H7 (cell line): ENCODE measurements around the gene CRYZ. TPM values are rescaled to one million over a fixed set of nuclear protein-coding genes. Genes with fewer than 3 reads are reported as not detected.

Experiments
- DNase-seq: peaks from one replicate; pipeline ENCODE4 v3.0.0; 2012
- H3K27me3 ChIP-seq: 2 replicates; pipeline ENCODE4 v1.6.0; 2011; ENCODE audit warnings: mild to moderate bottlenecking, low read length; ENCODE audit not compliant: control insufficient read depth, insufficient read depth
- H3K36me3 ChIP-seq: replicated peaks from 2 replicates; pipeline ENCODE4 v1.5.1; 2011; ENCODE audit warnings: low read length; ENCODE audit not compliant: control insufficient read depth, insufficient read depth
- H3K4me3 ChIP-seq: 2 replicates; pipeline ENCODE4 v1.5.1; 2011; ENCODE audit warnings: low read depth, mild to moderate bottlenecking, control low read depth, low read length, moderate library complexity; ENCODE audit not compliant: insufficient read depth
- total RNA-seq: library from RNA; depleted of rRNA; stranded (reverse); fragments of >200 nt; shearing (Covaris generic); gene quantifications from 2 replicates; pipeline ENCODE4 v1.2.3, GENCODE V29; 2014

CRYZ gene
- total RNA-seq, 1 experiment from 2014 or later: 33.9 TPM

- Histone ChIP-seq H3K36me3 (no peaks in the 10 kb centered on the region), H3K4me3 (no peak overlapping the region), H3K27me3 (no peaks in the 10 kb centered on the region)
- no peak for DNase-seq
These were observed 18.2 kb downstream of the CRYZ start for GRCh38 chr1:74714429-74715235.

- H3K36me3 ChIP-seq: no peaks in the 10 kb centered on the region
- no peak overlapping the region for H3K4me3 ChIP-seq
- H3K27me3 ChIP-seq: no peaks in the 10 kb centered on the region
- DNase-seq: no peak
These were observed 19.0 kb downstream of the CRYZ start for GRCh38 chr1:74713849-74714248.

- H3K4me3 ChIP-seq: no peak overlapping the region
- H3K36me3 ChIP-seq: no peaks in the 10 kb centered on the region
- no peaks in the 10 kb centered on the region for H3K27me3 ChIP-seq
- no peak for DNase-seq
These were observed 20.0 kb downstream of the CRYZ start for GRCh38 chr1:74712881-74713280.

GRCh38 chr1:74703386-74704182 is 29.3 kb downstream of the CRYZ start:
- no peaks in the 10 kb centered on the region for H3K27me3 ChIP-seq
- H3K36me3 ChIP-seq: no peaks in the 10 kb centered on the region
- DNase-seq: no peak
- H3K4me3 ChIP-seq: no peak overlapping the region

GRCh38 chr1:74699331-74699730 is 33.5 kb downstream of the CRYZ start:
- Histone ChIP-seq H3K27me3 (no peaks in the 10 kb centered on the region), H3K4me3 (no peak overlapping the region), H3K36me3 (no peaks in the 10 kb centered on the region)
- no peak for DNase-seq

- H3K4me3 ChIP-seq: no peak overlapping the region
- H3K36me3 ChIP-seq: no peaks in the 10 kb centered on the region
- DNase-seq: no peak
- no peaks in the 10 kb centered on the region for H3K27me3 ChIP-seq
These were observed 35.0 kb downstream of the CRYZ start for GRCh38 chr1:74697832-74698231.

- DNase-seq: no peak
- no peaks in the 10 kb centered on the region for H3K27me3 ChIP-seq
- H3K36me3 ChIP-seq: no peaks in the 10 kb centered on the region
- H3K4me3 ChIP-seq: no peak overlapping the region
These were observed 39.4 kb downstream of the CRYZ start for GRCh38 chr1:74693473-74693872.

GRCh38 chr1:74690909-74691308 is 41.9 kb downstream of the CRYZ start:
- DNase-seq: no peak
- H3K27me3 ChIP-seq: no peaks in the 10 kb centered on the region
- no peak overlapping the region for H3K4me3 ChIP-seq
- H3K36me3 ChIP-seq: no peaks in the 10 kb centered on the region

GRCh38 chr1:74690364-74690696 is 42.5 kb downstream of the CRYZ start:
- DNase-seq: no peak
- no peaks in the 10 kb centered on the region for H3K36me3 ChIP-seq
- no peak overlapping the region for H3K4me3 ChIP-seq
- H3K27me3 ChIP-seq: no peaks in the 10 kb centered on the region

GRCh38 chr1:74689621-74690363 is 43.1 kb downstream of the CRYZ start:
- peak; percentile 16 for DNase-seq
- Histone ChIP-seq H3K36me3 (no peaks in the 10 kb centered on the region), H3K27me3 (no peaks in the 10 kb centered on the region), H3K4me3 (no peak overlapping the region)

GRCh38 chr1:74686928-74687327 is 45.9 kb downstream of the CRYZ start:
- Histone ChIP-seq H3K36me3 (no peaks in the 10 kb centered on the region), H3K27me3 (no peaks in the 10 kb centered on the region), H3K4me3 (no peak overlapping the region)
- DNase-seq: no peak

GRCh38 chr1:74684301-74684700 is 48.5 kb downstream of the CRYZ start:
- no peak for DNase-seq
- H3K4me3 ChIP-seq: no peak overlapping the region
- H3K36me3 ChIP-seq: no peaks in the 10 kb centered on the region
- H3K27me3 ChIP-seq: no peaks in the 10 kb centered on the region

- no peak for DNase-seq
- Histone ChIP-seq H3K36me3 (no peaks in the 10 kb centered on the region), H3K27me3 (no peaks in the 10 kb centered on the region), H3K4me3 (no peak overlapping the region)
These were observed 49.2 kb downstream of the CRYZ start for GRCh38 chr1:74683656-74684055.

GRCh38 chr1:74681851-74682250 is 51.0 kb downstream of the CRYZ start:
- no peaks in the 10 kb centered on the region for H3K27me3 ChIP-seq
- no peak for DNase-seq

GRCh38 chr1:74681449-74681848 is 51.4 kb downstream of the CRYZ start:
- Histone ChIP-seq H3K27me3 (no peaks in the 10 kb centered on the region), H3K4me3 (no peak overlapping the region)
- DNase-seq: no peak

More at GRCh38 chr1:74681851-74682250, 51.0 kb downstream of the CRYZ start:
- H3K36me3 ChIP-seq: no peaks in the 10 kb centered on the region
- no peak overlapping the region for H3K4me3 ChIP-seq

More at GRCh38 chr1:74681449-74681848, 51.4 kb downstream of the CRYZ start:
- H3K36me3 ChIP-seq: no peaks in the 10 kb centered on the region
